NCI-H82 treated with DMSO at 0.1 percent for 48 hours (cell line): Measurements from ENCODE around the gene OSBPL5.

ENCODE experiments used
- DNase-seq: peaks from one replicate; lab custom pipeline; 2025; ENCODE audit not compliant: unreplicated experiment; lab: John Stamatoyannopoulos, UW

Gene OSBPL5

GRCh38 chr11:3150726-3151125 lies 14.4 kb downstream of the OSBPL5 start:
- no peak for DNase-seq

- no peak for DNase-seq
Observed at GRCh38 chr11:3149852-3150188, 15.3 kb downstream of the OSBPL5 start.

GRCh38 chr11:3148990-3149851 lies 15.9 kb downstream of the OSBPL5 start:
- DNase-seq, result no peak

DNA sequence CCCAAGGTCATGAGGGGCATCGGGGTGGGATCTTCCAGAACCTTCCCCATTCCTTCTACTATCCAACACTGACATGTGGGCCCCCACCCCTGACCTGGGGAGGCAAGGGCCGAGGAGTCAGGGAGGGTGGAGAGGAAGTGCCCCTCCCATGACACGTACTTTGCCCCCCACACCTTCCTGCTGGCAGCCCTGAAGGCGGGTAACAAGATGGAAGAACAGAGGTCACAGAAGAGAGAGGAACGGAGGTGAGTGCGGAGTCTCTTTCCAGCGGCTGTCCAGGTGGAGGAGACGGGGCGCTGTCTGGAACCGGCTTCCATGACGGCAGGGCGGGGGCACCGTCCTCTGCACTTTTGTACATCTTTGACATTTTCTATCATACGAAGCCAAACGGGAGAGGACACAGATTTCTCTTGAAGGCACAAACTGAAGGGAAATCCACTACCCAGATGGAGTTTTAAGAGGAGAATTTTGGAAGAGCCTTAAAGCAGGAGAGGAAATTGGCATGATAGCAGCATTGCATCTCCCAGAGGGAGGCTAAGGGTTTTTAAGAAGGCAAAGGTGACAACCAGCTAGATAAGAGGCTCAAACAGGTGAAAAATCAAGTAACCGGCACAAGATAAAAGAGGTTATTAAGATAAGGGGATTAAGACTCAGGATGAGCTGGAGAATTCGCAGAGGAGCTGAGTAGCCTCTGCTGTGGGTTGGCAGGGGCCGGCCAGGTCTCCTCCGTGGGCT lies 16.7 kb downstream of the OSBPL5 start:
- no peak for DNase-seq

- DNase-seq, result no peak
Observed at GRCh38 chr11:3147626-3148025, 17.5 kb downstream of the OSBPL5 start.

GRCh38 chr11:3147257-3147619 lies 17.9 kb downstream of the OSBPL5 start:
- no peak for DNase-seq

- DNase-seq, result no peak
Observed at GRCh38 chr11:3146612-3147256, 18.4 kb downstream of the OSBPL5 start.

- no peak for DNase-seq
Observed at GRCh38 chr11:3145206-3145520, 19.9 kb downstream of the OSBPL5 start.

- no peak for DNase-seq
Observed at GRCh38 chr11:3144296-3145205, 20.6 kb downstream of the OSBPL5 start.

DNA sequence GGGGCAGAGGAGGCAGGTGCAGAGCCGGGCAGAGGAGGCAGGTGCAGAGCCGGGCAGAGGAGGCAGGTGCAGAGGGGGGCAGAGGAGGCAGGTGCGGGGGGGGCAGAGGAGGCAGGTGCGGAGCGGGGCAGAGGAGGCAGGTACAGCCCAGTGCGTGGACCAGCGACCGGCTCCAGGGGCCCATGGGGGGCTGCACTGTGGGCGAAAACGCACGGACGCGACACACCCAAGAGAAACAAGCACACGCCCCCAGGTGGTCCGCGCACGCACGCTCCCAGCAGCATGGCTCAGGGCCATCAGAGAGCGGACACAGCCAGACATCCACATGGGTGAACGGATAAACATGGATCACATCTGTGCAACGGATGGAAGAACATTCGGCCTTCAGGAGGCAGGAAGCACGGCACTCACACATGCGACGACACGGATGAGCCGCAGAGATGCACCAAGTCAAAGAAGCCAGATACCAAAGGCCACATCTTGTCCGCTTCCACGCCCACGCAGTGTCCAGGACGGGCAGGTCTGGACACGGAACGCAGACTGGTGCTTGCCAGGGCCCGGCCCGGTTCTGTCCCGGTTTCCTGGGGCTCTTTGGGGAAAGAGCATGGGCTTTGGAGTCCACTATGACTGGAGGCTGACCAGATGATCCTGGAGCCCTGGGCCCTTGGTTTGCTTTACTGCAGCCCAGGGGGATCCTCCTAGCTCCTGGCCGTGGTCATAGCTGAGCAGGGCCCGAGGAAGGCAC lies 21.8 kb downstream of the OSBPL5 start:
- DNase-seq, result no peak

DNA sequence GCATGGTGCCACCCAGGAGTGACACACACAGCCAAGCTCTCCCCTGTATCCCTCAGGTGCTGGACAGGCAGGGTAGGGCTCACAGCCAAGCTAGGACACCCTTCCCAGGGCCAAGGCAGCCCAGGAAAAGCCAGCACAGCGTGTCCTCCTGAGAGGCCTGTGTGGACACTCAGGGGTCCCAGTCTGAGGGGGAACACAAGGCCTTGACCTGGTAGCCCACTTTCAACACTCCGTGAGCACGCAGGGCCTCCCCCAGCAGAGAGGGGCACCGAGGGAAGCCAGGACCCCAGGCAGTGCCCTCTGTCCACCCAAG lies 24.9 kb downstream of the OSBPL5 start:
- DNase-seq, result no peak

DNA sequence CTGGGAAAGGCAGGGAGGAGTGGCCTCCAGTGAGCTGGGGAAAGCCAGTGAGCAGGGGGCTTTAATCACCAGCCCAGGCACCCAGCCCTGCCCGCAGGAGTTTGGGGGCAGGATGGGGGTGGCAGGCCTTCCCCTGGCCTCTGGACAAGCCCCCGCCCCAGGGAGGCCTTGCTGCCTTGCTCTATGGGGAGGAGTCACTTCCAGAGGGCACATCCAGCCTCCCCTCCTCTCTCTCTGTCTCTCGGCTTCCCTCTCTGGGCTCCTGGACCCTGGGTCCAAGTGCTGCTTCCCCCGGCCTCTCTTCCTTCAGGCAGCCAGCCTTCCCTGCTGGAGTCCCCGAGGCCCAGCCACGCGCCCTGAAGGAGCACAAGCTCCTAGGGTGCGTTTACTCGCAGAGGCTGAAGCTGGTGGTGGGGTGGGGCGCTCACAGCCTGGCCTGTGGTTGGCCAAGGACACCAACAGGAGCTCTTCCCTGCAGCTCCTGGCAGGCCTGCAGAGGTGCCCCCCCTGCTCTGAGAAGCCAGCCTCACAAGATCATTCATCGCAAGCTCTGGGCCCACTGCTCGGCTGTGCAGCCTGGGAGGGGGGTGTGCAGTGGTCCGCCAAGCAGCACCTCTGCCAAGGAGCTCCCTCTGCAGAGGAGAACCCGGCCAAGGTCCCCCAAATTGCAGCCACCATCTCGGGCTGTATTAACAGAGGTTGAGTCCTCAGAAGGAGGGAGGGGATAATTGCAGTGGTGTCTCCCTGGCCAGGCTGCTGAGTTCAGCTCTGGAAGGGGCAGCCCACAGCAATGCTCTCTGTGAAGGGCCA lies 25.4 kb downstream of the OSBPL5 start:
- no peak for DNase-seq

DNA sequence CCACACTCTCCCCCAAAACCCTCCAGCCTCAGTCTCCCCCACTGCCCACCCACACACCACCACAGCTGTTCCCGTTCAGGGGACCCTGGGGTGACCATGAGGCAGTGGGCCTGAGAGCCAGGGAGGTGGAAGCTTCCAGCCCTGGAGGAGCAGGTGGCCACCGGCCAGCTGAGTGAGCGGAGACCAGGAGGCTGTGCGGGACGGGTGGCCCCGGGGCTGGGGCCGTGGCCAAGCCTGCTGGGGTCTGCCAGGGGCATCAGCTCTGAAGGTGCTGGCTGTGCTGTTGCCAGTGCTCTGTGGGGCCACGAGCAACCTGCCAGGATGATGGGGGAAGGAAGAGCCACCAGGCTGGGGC lies 26.0 kb downstream of the OSBPL5 start:
- no peak for DNase-seq

GRCh38 chr11:3138178-3139085 lies 26.7 kb downstream of the OSBPL5 start:
- DNase-seq, result no peak

GRCh38 chr11:3137486-3138177 lies 27.5 kb downstream of the OSBPL5 start:
- DNase-seq, result no peak

- DNase-seq, result no peak
Observed at GRCh38 chr11:3136546-3137455, 28.3 kb downstream of the OSBPL5 start.
